Kidney (tissue), 14 donors: ENCODE results near the gene GRPEL1. TPM values are rescaled to one million over a fixed set of nuclear protein-coding genes. Genes with fewer than 3 reads are reported as not detected.

Experiments used
- DNase-seq, 5 donors: peaks; one replicate each; pipeline ENCODE4 v3.0.0-alpha.2; 2013 to 2020
- FAIRE-seq: peaks from 2 replicates; lab custom pipeline; 2012; peaks lifted over from hg19 to GRCh38; lab: Jason Lieb, UNC
- H3K27ac ChIP-seq, 2 donors: one replicate each; pipeline ENCODE4 v1.7.0; 2013; ENCODE audit warnings: low read depth in 2 of 2, low read length in 2 of 2, inconsistent platforms in 1 of 2
- H3K27me3 ChIP-seq: one replicate; pipeline ENCODE4 v1.7.1; 2013; ENCODE audit warnings: low read length, inconsistent platforms; ENCODE audit not compliant: control insufficient read depth, insufficient read depth
- H3K36me3 ChIP-seq, 3 donors: one replicate each; pipeline versions ENCODE4 v1.7.0 to v1.7.1; 2013; ENCODE audit warnings: low read length in 3 of 3, control low read depth in 1 of 3, inconsistent platforms in 1 of 3; ENCODE audit not compliant: insufficient read depth in 3 of 3, control insufficient read depth in 2 of 3
- H3K4me1 ChIP-seq, 3 donors: one replicate each; pipeline versions ENCODE4 v1.7.0 to v1.7.1; 2013; ENCODE audit warnings: low read length in 3 of 3, inconsistent platforms in 1 of 3, low read depth in 1 of 3; ENCODE audit not compliant: control insufficient read depth in 2 of 3, insufficient read depth in 2 of 3
- H3K4me3 ChIP-seq, 3 donors: one replicate each; pipeline versions ENCODE4 v1.7.0 to v1.8.1; 2013; ENCODE audit warnings: low read length in 3 of 3, control low read depth in 1 of 3, inconsistent platforms in 1 of 3
- H3K9ac ChIP-seq, 3 donors: one replicate each; pipeline versions ENCODE4 v1.7.0 to v1.7.1; 2013; ENCODE audit warnings: low read length in 3 of 3, control low read depth in 1 of 3, inconsistent platforms in 1 of 3
- H3K9me3 ChIP-seq, 3 donors: one replicate each; pipeline versions ENCODE4 v1.7.0 to v1.7.1; 2013; ENCODE audit warnings: low read length in 3 of 3, control low read depth in 1 of 3, inconsistent platforms in 1 of 3; ENCODE audit not compliant: control insufficient read depth in 2 of 3, insufficient read depth in 1 of 3
- intact Hi-C: fragments of 100-400 bp; cut with DNase I; formaldehyde crosslinking; loops from one replicate; pipeline ENCODE4 v1.11.1; 2022
- polyA plus RNA-seq: library from polyadenylated mRNA; stranded (reverse); fragments of 350-450 nt; fragmentation: Illumina TruSeq; extraction: RNeasy Lipid Tissue Mini Kit (QIAGEN cat#74804); gene quantifications from one replicate; pipeline ENCODE4 v1.2.3, GENCODE V29; 2014; ENCODE audit warnings: low read depth, low replicate concordance; ENCODE audit not compliant: insufficient read depth
- total RNA-seq: library from RNA; stranded (reverse); fragmentation: NEBNext Ultra II Directional; extraction: Animal tissue kit (Norgen Biotek cat#: 25700); gene quantifications from one replicate; pipeline ENCODE4 v1.2.1, GENCODE V29; 2021
- TF ChIP-seq, protein P1 (sequence below): IDR thresholded peaks from 3 replicates; pipeline ENCODE4 v1.5.1; 2012; ENCODE audit warnings: mild to moderate bottlenecking, moderate library complexity, borderline replicate concordance; ENCODE audit not compliant: insufficient read depth; ENCODE audit errors: extremely low read depth
- donor health status: control.
- donor health status: control.
- donor health status: control.
- donor health status: control.
- donor health status: control.
- donor health status: DM: yes; HTN: yes; CAD: no.
- donor health status: Normal renal cell carcinoma (clear cell type).

The GRPEL1 gene
- total and polyA plus RNA-seq, 2 donors from 2014 or later: 27.4 to 84.9 TPM

DNA sequence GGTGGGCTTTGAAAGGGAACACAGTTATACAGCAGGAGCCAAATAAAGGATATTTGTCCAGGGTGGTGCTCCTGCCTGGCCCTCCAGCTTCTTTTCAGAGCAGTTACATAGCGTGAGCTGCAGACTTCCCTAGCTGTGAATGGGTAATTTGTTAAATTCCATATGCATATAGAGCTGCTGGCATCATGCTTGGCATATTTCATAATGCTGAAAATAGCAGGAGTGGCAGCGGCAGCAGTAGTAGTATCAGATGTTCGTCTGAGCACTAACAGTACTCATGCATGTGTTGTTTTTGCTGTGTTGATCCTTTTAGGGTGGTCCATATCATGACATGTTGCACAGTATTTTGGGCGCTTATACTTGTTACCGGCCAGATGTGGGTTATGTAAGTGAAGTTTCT lies 58.3 kb downstream of the GRPEL1 start:
- intact Hi-C loops: no loop called here
- no peak overlapping the region for H3K9ac ChIP-seq
- peaks cover 0 to 2% (median 0%) of the 10 kb centered on the region in 3 donors for H3K4me1 ChIP-seq
- no peak for FAIRE-seq
- peak in 1 of 5 donors; percentile 13 for DNase-seq
- no peak overlapping the region for H3K4me3 ChIP-seq
- TF ChIP-seq, protein P1, sequence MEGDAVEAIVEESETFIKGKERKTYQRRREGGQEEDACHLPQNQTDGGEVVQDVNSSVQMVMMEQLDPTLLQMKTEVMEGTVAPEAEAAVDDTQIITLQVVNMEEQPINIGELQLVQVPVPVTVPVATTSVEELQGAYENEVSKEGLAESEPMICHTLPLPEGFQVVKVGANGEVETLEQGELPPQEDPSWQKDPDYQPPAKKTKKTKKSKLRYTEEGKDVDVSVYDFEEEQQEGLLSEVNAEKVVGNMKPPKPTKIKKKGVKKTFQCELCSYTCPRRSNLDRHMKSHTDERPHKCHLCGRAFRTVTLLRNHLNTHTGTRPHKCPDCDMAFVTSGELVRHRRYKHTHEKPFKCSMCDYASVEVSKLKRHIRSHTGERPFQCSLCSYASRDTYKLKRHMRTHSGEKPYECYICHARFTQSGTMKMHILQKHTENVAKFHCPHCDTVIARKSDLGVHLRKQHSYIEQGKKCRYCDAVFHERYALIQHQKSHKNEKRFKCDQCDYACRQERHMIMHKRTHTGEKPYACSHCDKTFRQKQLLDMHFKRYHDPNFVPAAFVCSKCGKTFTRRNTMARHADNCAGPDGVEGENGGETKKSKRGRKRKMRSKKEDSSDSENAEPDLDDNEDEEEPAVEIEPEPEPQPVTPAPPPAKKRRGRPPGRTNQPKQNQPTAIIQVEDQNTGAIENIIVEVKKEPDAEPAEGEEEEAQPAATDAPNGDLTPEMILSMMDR: no peak
- H3K9me3 ChIP-seq: no peaks in the 10 kb centered on the region
- H3K36me3 ChIP-seq: peaks cover 0 to 41% (median 17%) of the 10 kb centered on the region in 3 donors
- no peak overlapping the region for H3K27ac ChIP-seq
- no peaks in the 10 kb centered on the region for H3K27me3 ChIP-seq

Other genes with a start within 250 kb of the GRPEL1 start
- gene TBC1D14, start 158.2 kb downstream of the GRPEL1 start, total RNA-seq: 77.7 TPM
- 44.9 TPM for gene TBC1D14, start 158.2 kb downstream of the GRPEL1 start, polyA plus RNA-seq
- 30.5 TPM for gene TADA2B, start 24.7 kb downstream of the GRPEL1 start, total RNA-seq
- gene TADA2B, start 24.7 kb downstream of the GRPEL1 start, polyA plus RNA-seq: 14.2 TPM
- 9.1 TPM for gene SORCS2, start 124.5 kb upstream of the GRPEL1 start, total RNA-seq
- 6.1 TPM for gene SORCS2, start 124.5 kb upstream of the GRPEL1 start, polyA plus RNA-seq